ENCODE data around the gene PLOD3. TPM values are rescaled to one million over a fixed set of nuclear protein-coding genes. Genes with fewer than 3 reads are reported as not detected.

PLOD3 gene
- 24.2 and 24.5 TPM in 2 replicates for total RNA-seq

GRCh38 chr7:101217388-101218235, at the start of gene PLOD3, which contains the start of gene ZNHIT1:
Gene PLOD3, minus strand, starts transcription at chr7:101217581. Its CDS starts 307 bp downstream, at chr7:101217274.
Gene ZNHIT1, plus strand, starts transcription at chr7:101218165. Its CDS starts 31 bp downstream, at chr7:101218196.

GRCh38 chr7:101244375-101245146, 27.2 kb upstream of the PLOD3 start, which contains the start of gene FIS1:
Gene FIS1, minus strand, starts transcription at chr7:101245081. Its CDS starts 77 bp downstream, at chr7:101245004.

GRCh38 chr7:101237206-101238067, 20.1 kb upstream of the PLOD3 start, which contains the start of gene CLDN15:
Gene CLDN15, minus strand, starts transcription at chr7:101237802. Its CDS starts 221 bp downstream, at chr7:101237581.

GRCh38 chr7:101200862-101201599, 16.4 kb downstream of the PLOD3 start, which contains the start of gene MOGAT3:
Gene MOGAT3, minus strand, starts transcription at chr7:101201036. Its CDS starts 182 bp downstream, at chr7:101200854.

GRCh38 chr7:101180130-101180755, 37.1 kb downstream of the PLOD3 start, which contains the start of gene NAT16:
Gene NAT16, minus strand, starts transcription at chr7:101180293. Its CDS starts 5,486 bp downstream, at chr7:101174807.

GRCh38 chr7:101165075-101165957, 52.1 kb downstream of the PLOD3 start, which contains the start of gene VGF:
Gene VGF, minus strand, starts transcription at chr7:101165569. Its CDS starts 726 bp downstream, at chr7:101164843.

Other genes starting within 250 kb of the PLOD3 start
- not detected in 2 replicates for gene MUC12, start 248.0 kb downstream of the PLOD3 start, total RNA-seq
- not detected in 2 replicates for gene MUC17, start 197.5 kb downstream of the PLOD3 start, total RNA-seq
- gene TRIM56, start 132.1 kb downstream of the PLOD3 start, total RNA-seq = 12.4 and 13.3 TPM in 2 replicates
- 23.4 and 74.3 TPM in 2 replicates for gene SERPINE1, start 90.5 kb downstream of the PLOD3 start, total RNA-seq
- gene AP1S1, start 63.1 kb downstream of the PLOD3 start, total RNA-seq = 124 and 147 TPM in 2 replicates
- gene VGF, start 52.0 kb downstream of the PLOD3 start, total RNA-seq = not detected in 2 replicates
- gene NAT16, start 37.3 kb downstream of the PLOD3 start, total RNA-seq = not detected in 2 replicates
- not detected in 2 replicates for gene MOGAT3, start 16.5 kb downstream of the PLOD3 start, total RNA-seq
- 82.3 and 86.4 TPM in 2 replicates for gene ZNHIT1, start 584 bp upstream of the PLOD3 start, total RNA-seq
- 1.6 and 2.1 TPM in 2 replicates for gene CLDN15, start 20.2 kb upstream of the PLOD3 start, total RNA-seq
- gene FIS1, start 27.5 kb upstream of the PLOD3 start, total RNA-seq = 190 and 247 TPM in 2 replicates
- gene IFT22, start 104.2 kb upstream of the PLOD3 start, total RNA-seq = 12.2 and 17.8 TPM in 2 replicates
- not detected in 2 replicates for gene COL26A1, start 145.3 kb upstream of the PLOD3 start, total RNA-seq

All from dermis lymphatic vessel endothelial cell (primary cell).